Mammary epithelial cell (primary cell): ENCODE data around the gene CAMK2D.

ENCODE experiments used
- CTCF ChIP-seq, 2 donors: IDR thresholded peaks in 1 of 2; conservative IDR thresholded peaks in 1 of 2; 2 replicates each; pipeline ENCODE4 v1.5.1; 2011 to 2012; ENCODE audit warnings: inconsistent platforms in 2 of 2, low read length in 2 of 2, mild to moderate bottlenecking in 2 of 2, control low read depth in 1 of 2, low read depth in 1 of 2; ENCODE audit not compliant: insufficient read depth in 1 of 2; ENCODE audit errors: extremely low read depth in 1 of 2
- EZH2 ChIP-seq: IDR thresholded peaks from 2 replicates; pipeline ENCODE4 v1.6.1; 2012; ENCODE audit warnings: low read length, inconsistent platforms, borderline replicate concordance

- no peak for TF ChIP-seq CTCF (conservative IDR thresholded peaks at IDR 0.05 in 1 of 2, IDR thresholded peaks at IDR 0.05 in 1 of 2; ENCODE audit: extremely low read depth in 1 of 2, insufficient read depth in 1 of 2, low read depth in 1 of 2, low read length in 2 of 2)
- no peak for TF ChIP-seq EZH2
Measured at GRCh38 chr4:113524096-113524495, 237.4 kb downstream of the CAMK2D start.
